CD8-positive, alpha-beta memory T cell (primary cell): ENCODE data around the gene SCN5A. TPM values are rescaled to one million over a fixed set of nuclear protein-coding genes. Genes with fewer than 3 reads are reported as not detected.

ENCODE experiments used
- CTCF ChIA-PET: fragments of 350-600 bp; sonication (Branson Sonifier 250); formaldehyde crosslinking; loops from one replicate; lab custom pipeline; 2021; ENCODE audit warnings: antibody characterized with exemption; lab: Charles Lee
- POLR2A ChIA-PET: fragments of 350-600 bp; sonication (Branson Sonifier 250); formaldehyde crosslinking; loops from one replicate; lab custom pipeline; 2021; ENCODE audit warnings: antibody characterized with exemption; lab: Charles Lee
- DNase-seq, 5 donors: peaks; one replicate each; pipeline versions ENCODE4 v3.0.0 to v3.0.0-alpha.2; 2020 to 2022; ENCODE audit warnings: mixed read lengths in 1 of 5
- H3K27ac ChIP-seq: one replicate; pipeline ENCODE4 v1.7.0; 2013; ENCODE audit warnings: low read depth, mild to moderate bottlenecking, low read length, moderate library complexity
- H3K27me3 ChIP-seq: 2 replicates; pipeline ENCODE4 v1.7.0; 2013; ENCODE audit warnings: low read length, mild to moderate bottlenecking; ENCODE audit not compliant: insufficient read depth, poor library complexity, severe bottlenecking
- H3K36me3 ChIP-seq: 2 replicates; pipeline ENCODE4 v1.7.0; 2013; ENCODE audit warnings: mild to moderate bottlenecking, low read length, moderate library complexity; ENCODE audit not compliant: insufficient read depth
- H3K4me1 ChIP-seq: 2 replicates; pipeline ENCODE4 v1.7.0; 2013; ENCODE audit warnings: mild to moderate bottlenecking, low read length, moderate library complexity; ENCODE audit not compliant: insufficient read depth
- H3K4me3 ChIP-seq: 2 replicates; pipeline ENCODE4 v1.7.0; 2013; ENCODE audit warnings: mild to moderate bottlenecking, low read length
- H3K9me3 ChIP-seq: 2 replicates; pipeline ENCODE4 v1.7.0; 2013; ENCODE audit warnings: mild to moderate bottlenecking, low read length
- H3K27ac Mint-ChIP-seq, 8 donors: one replicate each; pipeline ENCODE4 v1.8.0; 2020 to 2021; ENCODE audit warnings: mixed read lengths in 8 of 8, mild to moderate bottlenecking in 6 of 8, inconsistent platforms in 3 of 8, moderate library complexity in 3 of 8
- H3K27me3 Mint-ChIP-seq, 2 donors: one replicate each; pipeline ENCODE4 v1.8.0; 2020 to 2021; ENCODE audit warnings: mixed read lengths in 2 of 2, mild to moderate bottlenecking in 1 of 2, moderate library complexity in 1 of 2
- H3K36me3 Mint-ChIP-seq, 3 donors: one replicate each; pipeline ENCODE4 v1.8.0; 2020 to 2021; ENCODE audit warnings: mixed read lengths in 3 of 3, inconsistent platforms in 1 of 3, mild to moderate bottlenecking in 1 of 3
- H3K4me1 Mint-ChIP-seq, 3 donors: one replicate each; pipeline ENCODE4 v1.8.0; 2020 to 2021; ENCODE audit warnings: mixed read lengths in 3 of 3, inconsistent platforms in 1 of 3, mild to moderate bottlenecking in 1 of 3
- H3K4me3 Mint-ChIP-seq, 7 donors: one replicate each; pipeline ENCODE4 v1.8.0; 2020 to 2021; ENCODE audit warnings: mixed read lengths in 7 of 7, mild to moderate bottlenecking in 6 of 7, moderate library complexity in 4 of 7, inconsistent platforms in 2 of 7
- H3K9me3 Mint-ChIP-seq, 5 donors: one replicate each; pipeline ENCODE4 v1.8.0; 2020 to 2022; ENCODE audit warnings: mixed read lengths in 5 of 5, mild to moderate bottlenecking in 3 of 5, moderate library complexity in 2 of 5, inconsistent platforms in 1 of 5
- polyA plus RNA-seq: library from polyadenylated mRNA; unstranded; fragments of 300-500 nt; fragmentation: Illumina TruSeq; gene quantifications from one replicate; pipeline ENCODE4 v1.2.3, GENCODE V29; 2021
- total RNA-seq, 2 experiments: library from RNA; stranded (reverse); gene quantifications; one replicate each; pipeline ENCODE4 v1.2.3, GENCODE V29; 2021

SCN5A gene
- total and polyA plus RNA-seq, 3 experiments from 2014 or later, result 0.33 to 0.47 TPM; not detected in 1

- Mint-ChIP-seq H3K27ac (no peak overlapping the region), H3K4me3 (no peak overlapping the region), H3K27me3 (no peaks in the 10 kb centered on the region), H3K4me1 (peaks cover 22 to 26% (median 26%) of the 10 kb centered on the region in 3 donors), H3K9me3 (no peaks in the 10 kb centered on the region), H3K36me3 (peaks cover 4 to 47% (median 14%) of the 10 kb centered on the region in 3 donors)
- POLR2A ChIA-PET, result no interaction called here
- Histone ChIP-seq H3K4me1 (peaks cover 17% of the 10 kb centered on the region), H3K9me3 (no peaks in the 10 kb centered on the region), H3K27ac (no peak overlapping the region), H3K36me3 (no peaks in the 10 kb centered on the region), H3K4me3 (no peak overlapping the region), H3K27me3 (no peaks in the 10 kb centered on the region)
- no peak for DNase-seq
- CTCF ChIA-PET, result no interaction called here
Observed at GRCh38 chr3:38515367-38515766, 134.1 kb downstream of the SCN5A start.

GRCh38 chr3:38511546-38511945 is 137.9 kb downstream of the SCN5A start:
- no peak overlapping the region for H3K4me3 Mint-ChIP-seq
- no peak overlapping the region for H3K27ac ChIP-seq
- ChIA-PET POLR2A (no interaction called here), CTCF (interaction anchor here (1.3 to 1.6 kb wide), 2 partner anchors 10 to 140 kb away, joined by 5 to 9 read pairs; no protein-coding TSS in a partner anchor)
- no peaks in the 10 kb centered on the region for H3K9me3 ChIP-seq
- H3K4me1 ChIP-seq, result no peaks in the 10 kb centered on the region
- no peaks in the 10 kb centered on the region for H3K27me3 ChIP-seq
- no peaks in the 10 kb centered on the region for H3K27me3 Mint-ChIP-seq
- H3K4me3 ChIP-seq, result no peak overlapping the region
- DNase-seq, result no peak
- peak overlapping the region in 1 of 8 donors; percentile 8 for H3K27ac Mint-ChIP-seq
- no peaks in the 10 kb centered on the region for H3K36me3 ChIP-seq
- no peaks in the 10 kb centered on the region for H3K9me3 Mint-ChIP-seq
- H3K36me3 Mint-ChIP-seq, result peaks cover 10 to 64% (median 23%) of the 10 kb centered on the region in 3 donors
- peaks cover 0 to 4% (median 0%) of the 10 kb centered on the region in 3 donors for H3K4me1 Mint-ChIP-seq

GRCh38 chr3:38510631-38511030 is 138.9 kb downstream of the SCN5A start:
- Histone ChIP-seq H3K36me3 (no peaks in the 10 kb centered on the region), H3K4me3 (no peak overlapping the region), H3K27me3 (no peaks in the 10 kb centered on the region), H3K4me1 (no peaks in the 10 kb centered on the region), H3K27ac (no peak overlapping the region), H3K9me3 (no peaks in the 10 kb centered on the region)
- peaks cover 10 to 64% (median 24%) of the 10 kb centered on the region in 3 donors for H3K36me3 Mint-ChIP-seq
- POLR2A ChIA-PET, result no interaction called here
- no peaks in the 10 kb centered on the region for H3K9me3 Mint-ChIP-seq
- CTCF ChIA-PET, result interaction anchor here (1.3 to 1.8 kb wide), 4 partner anchors 11 to 141 kb away, joined by 3 to 9 read pairs (median 6); partner anchors contain the start of gene EXOG
- H3K27me3 Mint-ChIP-seq, result no peaks in the 10 kb centered on the region
- H3K4me1 Mint-ChIP-seq, result peaks cover 0 to 4% (median 0%) of the 10 kb centered on the region in 3 donors
- H3K27ac Mint-ChIP-seq, result peak overlapping the region in 3 of 8 donors; percentile 30 to 36 (median 32)
- no peak for DNase-seq
- no peak overlapping the region for H3K4me3 Mint-ChIP-seq

GRCh38 chr3:38509732-38510131 is 139.8 kb downstream of the SCN5A start:
- Mint-ChIP-seq H3K9me3 (no peaks in the 10 kb centered on the region), H3K4me1 (peaks cover 0 to 4% (median 0%) of the 10 kb centered on the region in 3 donors), H3K4me3 (no peak overlapping the region), H3K36me3 (peaks cover 10 to 62% (median 23%) of the 10 kb centered on the region in 3 donors), H3K27ac (no peak overlapping the region), H3K27me3 (no peaks in the 10 kb centered on the region)
- CTCF ChIA-PET, result interaction anchor here (1.4 to 1.8 kb wide), 2 partner anchors 12 to 14 kb away, joined by 3 to 7 read pairs; partner anchors contain the start of gene EXOG
- no peaks in the 10 kb centered on the region for H3K9me3 ChIP-seq
- no peak for DNase-seq
- no peak overlapping the region for H3K27ac ChIP-seq
- no peak overlapping the region for H3K4me3 ChIP-seq
- POLR2A ChIA-PET, result no interaction called here
- H3K36me3 ChIP-seq, result no peaks in the 10 kb centered on the region
- H3K4me1 ChIP-seq, result no peaks in the 10 kb centered on the region
- H3K27me3 ChIP-seq, result no peaks in the 10 kb centered on the region

- H3K36me3 ChIP-seq, result peaks cover 6% of the 10 kb centered on the region
Observed at GRCh38 chr3:38507120-38507519, 142.4 kb downstream of the SCN5A start.

GRCh38 chr3:38500688-38501417 is 148.6 kb downstream of the SCN5A start:
- H3K4me1 ChIP-seq, result peaks cover 10% of the 10 kb centered on the region
- no peaks in the 10 kb centered on the region for H3K27me3 Mint-ChIP-seq
- no peak overlapping the region for H3K27ac ChIP-seq
- ChIA-PET CTCF (interaction anchor here (1.5 to 1.8 kb wide), 3 partner anchors 19 to 499 kb away, joined by 3 to 6 read pairs (median 6); no protein-coding TSS in a partner anchor), POLR2A (no interaction called here)
- H3K36me3 ChIP-seq, result peaks cover 6% of the 10 kb centered on the region
- H3K36me3 Mint-ChIP-seq, result peaks cover 0 to 56% (median 12%) of the 10 kb centered on the region in 3 donors
- peaks cover 18 to 32% (median 30%) of the 10 kb centered on the region in 3 donors for H3K4me1 Mint-ChIP-seq
- H3K4me3 ChIP-seq, result no peak overlapping the region
- H3K9me3 ChIP-seq, result no peaks in the 10 kb centered on the region
- DNase-seq, result no peak
- H3K27ac Mint-ChIP-seq, result no peak overlapping the region
- no peaks in the 10 kb centered on the region for H3K9me3 Mint-ChIP-seq
- H3K4me3 Mint-ChIP-seq, result no peak overlapping the region
- H3K27me3 ChIP-seq, result no peaks in the 10 kb centered on the region

More at GRCh38 chr3:38507120-38507519, 142.4 kb downstream of the SCN5A start:
- peaks cover 0 to 4% (median 0%) of the 10 kb centered on the region in 3 donors for H3K4me1 Mint-ChIP-seq
- no peak overlapping the region for H3K27ac ChIP-seq
- no peak overlapping the region for H3K4me3 Mint-ChIP-seq
- H3K36me3 Mint-ChIP-seq, result peaks cover 10 to 65% (median 26%) of the 10 kb centered on the region in 3 donors
- no peak overlapping the region for H3K4me3 ChIP-seq
- no peaks in the 10 kb centered on the region for H3K9me3 ChIP-seq
- ChIA-PET CTCF (interaction anchor here (1.9 to 2.1 kb wide), 2 partner anchors 11 to 14 kb away, joined by 6 to 7 read pairs; partner anchors contain the start of gene EXOG), POLR2A (no interaction called here)
- no peaks in the 10 kb centered on the region for H3K9me3 Mint-ChIP-seq
- peak overlapping the region in 1 of 8 donors; percentile 77 for H3K27ac Mint-ChIP-seq
- DNase-seq, result no peak
- H3K27me3 Mint-ChIP-seq, result no peaks in the 10 kb centered on the region
- no peaks in the 10 kb centered on the region for H3K27me3 ChIP-seq
- no peaks in the 10 kb centered on the region for H3K4me1 ChIP-seq

Other genes starting within 250 kb of the SCN5A start
- gene ACVR2B, start 195.8 kb downstream of the SCN5A start, total RNA-seq, result 1 to 10 TPM; 5.5 to 6.0 TPM
- gene ACVR2B, start 195.8 kb downstream of the SCN5A start, polyA plus RNA-seq, result 0.43 TPM
- gene EXOG, start 153.3 kb downstream of the SCN5A start, total RNA-seq, result 10 to 100 TPM; 17.7 to 19.0 TPM
- 8.7 TPM for gene EXOG, start 153.3 kb downstream of the SCN5A start, polyA plus RNA-seq
- gene SCN10A, start 166.5 kb upstream of the SCN5A start, total RNA-seq, result not detected
- not detected for gene SCN10A, start 166.5 kb upstream of the SCN5A start, polyA plus RNA-seq